SU-DHL-6 (cell line): ENCODE results near the gene CEACAM1.
A peak's percentile ranks its signal among the peaks of the same experiment; 100 is the strongest.
"Not testable (repeated sequence)": the region's sequence is repeated elsewhere in the genome, so short reads cannot be mapped to it uniquely, and the experiment has no call there.

ENCODE experiments used
- H2AFZ ChIP-seq: fragments of 200-600 bp; sonication (generic); 2 replicates; pipeline ENCODE4 v1.6.1; 2014; ENCODE audit warnings: low read depth, mild to moderate bottlenecking, moderate library complexity, mixed read lengths, antibody characterized with exemption, low read length; ENCODE audit not compliant: severe bottlenecking
- H3F3A ChIP-seq: fragments of 200-600 bp; shearing (Covaris generic); 2 replicates; pipeline ENCODE4 v1.6.0; 2016; ENCODE audit warnings: antibody characterized with exemption, mild to moderate bottlenecking; ENCODE audit not compliant: insufficient read depth
- H3K27ac ChIP-seq: fragments of 200-600 bp; sonication (generic); 2 replicates; pipeline ENCODE4 v1.5.1; 2016; ENCODE audit warnings: low read depth, mild to moderate bottlenecking, low read length, moderate library complexity, mixed read lengths
- H3K27me3 ChIP-seq: fragments of 200-600 bp; sonication (generic), shearing (Covaris generic); 2 replicates; pipeline ENCODE4 v1.6.0; 2014; ENCODE audit warnings: mild to moderate bottlenecking, low read length
- H3K36me3 ChIP-seq: fragments of 200-600 bp; sonication (generic); 2 replicates; pipeline ENCODE4 v1.6.1; 2014; ENCODE audit warnings: mild to moderate bottlenecking, low read length, mixed read lengths
- H3K4me2 ChIP-seq: fragments of 300-600, 200-600 bp; shearing (Covaris generic), sonication (generic); 2 replicates; pipeline ENCODE4 v1.6.0; 2014; ENCODE audit warnings: low read length, low read depth, mild to moderate bottlenecking; ENCODE audit not compliant: poor library complexity, severe bottlenecking
- H3K4me3 ChIP-seq: fragments of 200-600 bp; sonication (generic); 2 replicates; pipeline ENCODE4 v1.5.1; 2014; ENCODE audit warnings: antibody characterized with exemption, low read length, mild to moderate bottlenecking, mixed read lengths; ENCODE audit not compliant: insufficient read depth, poor library complexity, severe bottlenecking
- H3K79me2 ChIP-seq: fragments of 200-600 bp; sonication (generic); 2 replicates; pipeline ENCODE4 v1.6.1; 2014; ENCODE audit warnings: mild to moderate bottlenecking, low read length, moderate library complexity; ENCODE audit not compliant: insufficient read depth
- H3K9ac ChIP-seq: fragments of 200-600 bp; sonication (generic); 2 replicates; pipeline ENCODE4 v1.7.0; 2014; ENCODE audit warnings: mild to moderate bottlenecking, low read length
- H3K9me2 ChIP-seq: fragments of 200-600 bp; sonication (generic); replicated peaks from 2 replicates; pipeline ENCODE4 v1.6.1; 2014; ENCODE audit warnings: low read length; ENCODE audit not compliant: insufficient read depth
- H3K9me3 ChIP-seq: fragments of 200-600 bp; sonication (generic); 2 replicates; pipeline ENCODE4 v1.6.1; 2014; ENCODE audit warnings: low read length, mixed read lengths; ENCODE audit not compliant: insufficient read depth
- H4K20me1 ChIP-seq: fragments of 200-600 bp; sonication (generic); 2 replicates; pipeline ENCODE4 v1.6.1; 2014; ENCODE audit warnings: low read depth, mild to moderate bottlenecking, antibody characterized with exemption, low read length, moderate library complexity, mixed read lengths
- EZH2phosphoT487 ChIP-seq: fragments of 200-600 bp; sonication (generic), shearing (Covaris generic); conservative IDR thresholded peaks from 2 replicates; pipeline ENCODE4 v1.6.1; 2018; ENCODE audit warnings: mild to moderate bottlenecking, antibody characterized with exemption, low read length, moderate library complexity, mixed read lengths
- TF ChIP-seq, protein P1 (sequence below): fragments of 200-600 bp; sonication (generic); IDR thresholded peaks from one replicate; pipeline ENCODE4 v1.5.1; 2017; ENCODE audit warnings: antibody characterized with exemption, mild to moderate bottlenecking, low read length, moderate library complexity; ENCODE audit not compliant: insufficient read depth, poor library complexity, severe bottlenecking

The CEACAM1 gene

DNA sequence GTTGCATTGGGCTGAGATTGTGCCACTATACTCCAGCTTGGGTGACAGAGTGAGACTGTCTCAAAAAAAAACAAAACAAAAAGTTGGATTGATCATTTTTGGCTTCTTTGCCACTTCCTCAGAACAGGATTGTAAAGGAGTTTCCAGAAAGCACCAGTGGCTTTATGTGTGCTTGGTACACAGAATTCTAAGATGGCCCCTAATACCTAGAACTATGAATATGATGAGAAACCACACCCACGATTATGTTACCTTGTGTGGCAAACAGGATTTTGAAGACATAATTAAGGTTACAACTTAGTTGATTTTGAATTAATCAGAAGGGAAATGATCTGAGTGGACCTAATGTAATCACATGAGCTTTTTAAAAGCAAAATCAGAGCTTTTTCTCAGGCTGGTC, 26.5 kb downstream of the CEACAM1 start:
- H3K4me3 ChIP-seq = no peak overlapping the region
- TF ChIP-seq, protein P1, sequence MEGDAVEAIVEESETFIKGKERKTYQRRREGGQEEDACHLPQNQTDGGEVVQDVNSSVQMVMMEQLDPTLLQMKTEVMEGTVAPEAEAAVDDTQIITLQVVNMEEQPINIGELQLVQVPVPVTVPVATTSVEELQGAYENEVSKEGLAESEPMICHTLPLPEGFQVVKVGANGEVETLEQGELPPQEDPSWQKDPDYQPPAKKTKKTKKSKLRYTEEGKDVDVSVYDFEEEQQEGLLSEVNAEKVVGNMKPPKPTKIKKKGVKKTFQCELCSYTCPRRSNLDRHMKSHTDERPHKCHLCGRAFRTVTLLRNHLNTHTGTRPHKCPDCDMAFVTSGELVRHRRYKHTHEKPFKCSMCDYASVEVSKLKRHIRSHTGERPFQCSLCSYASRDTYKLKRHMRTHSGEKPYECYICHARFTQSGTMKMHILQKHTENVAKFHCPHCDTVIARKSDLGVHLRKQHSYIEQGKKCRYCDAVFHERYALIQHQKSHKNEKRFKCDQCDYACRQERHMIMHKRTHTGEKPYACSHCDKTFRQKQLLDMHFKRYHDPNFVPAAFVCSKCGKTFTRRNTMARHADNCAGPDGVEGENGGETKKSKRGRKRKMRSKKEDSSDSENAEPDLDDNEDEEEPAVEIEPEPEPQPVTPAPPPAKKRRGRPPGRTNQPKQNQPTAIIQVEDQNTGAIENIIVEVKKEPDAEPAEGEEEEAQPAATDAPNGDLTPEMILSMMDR = no peak
- TF ChIP-seq EZH2phosphoT487 = no peak
- no peak overlapping the region for H3K27ac ChIP-seq
- no peaks in the 10 kb centered on the region for H3K9me3 ChIP-seq
- no peaks in the 10 kb centered on the region for H3F3A ChIP-seq
- H2AFZ ChIP-seq = no peak overlapping the region
- no peaks in the 10 kb centered on the region for H4K20me1 ChIP-seq
- H3K27me3 ChIP-seq = no peaks in the 10 kb centered on the region
- no peak overlapping the region for H3K9ac ChIP-seq
- H3K79me2 ChIP-seq = no peaks in the 10 kb centered on the region
- H3K4me2 ChIP-seq = no peak overlapping the region
- no peaks in the 10 kb centered on the region for H3K36me3 ChIP-seq
- no peaks in the 10 kb centered on the region for H3K9me2 ChIP-seq

DNA sequence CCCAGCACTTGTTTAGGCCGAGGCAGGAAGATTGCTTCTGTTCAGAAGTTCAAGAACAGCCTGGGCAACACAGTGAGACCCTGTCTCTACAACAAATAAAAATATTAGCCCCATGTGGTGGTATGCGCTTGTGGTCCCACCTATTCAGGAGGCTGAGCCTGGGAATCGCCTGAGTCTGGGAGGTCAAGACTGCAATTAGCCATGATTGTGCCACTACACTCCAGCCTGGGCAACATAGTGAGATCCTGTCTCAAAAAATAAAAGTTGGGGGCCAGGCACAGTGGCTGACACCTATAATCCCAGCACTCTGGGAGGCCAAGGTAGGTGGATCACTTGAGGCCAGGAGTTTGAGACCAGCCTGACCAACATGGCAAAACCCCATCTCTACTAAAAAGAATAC, 27.0 kb downstream of the CEACAM1 start:
- H3K9me3 ChIP-seq, H4K20me1 ChIP-seq, H3K4me2 ChIP-seq, H3K36me3 ChIP-seq, H3K79me2 ChIP-seq, H3F3A ChIP-seq, H3K9ac ChIP-seq, H3K27me3 ChIP-seq, H3K9me2 ChIP-seq, H3K27ac ChIP-seq, H3K4me3 ChIP-seq, H2AFZ ChIP-seq: not testable (repeated sequence)

DNA sequence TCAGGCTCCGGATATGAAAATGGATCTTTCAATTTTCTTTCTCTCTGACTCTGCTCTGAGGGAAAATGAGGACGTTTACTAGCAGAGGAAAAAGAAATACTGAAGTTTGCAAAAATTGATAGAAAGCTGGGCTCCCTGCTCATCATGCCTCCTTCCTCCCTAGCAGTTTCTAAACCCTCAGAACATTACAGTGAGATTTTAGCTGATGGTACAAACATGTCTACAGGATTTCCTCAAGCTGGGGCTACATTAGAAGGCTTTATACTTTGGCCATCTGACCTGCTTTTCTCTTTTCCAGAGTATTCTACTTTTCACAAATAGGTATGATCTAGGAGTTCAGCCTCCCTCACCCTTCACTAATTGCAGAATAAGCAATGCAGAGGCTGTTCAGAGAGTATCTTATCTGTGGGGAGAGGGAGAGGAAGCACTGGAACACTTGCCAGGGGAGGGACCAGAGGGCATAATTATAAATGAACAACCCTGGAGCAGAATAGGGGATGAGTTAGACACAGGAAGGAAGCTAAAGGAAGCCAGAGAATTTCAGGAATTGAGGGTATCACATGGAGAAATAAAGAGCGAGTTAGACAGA, 30.0 kb downstream of the CEACAM1 start:
- H3K4me2 ChIP-seq = peak overlapping the region; percentile 30
- no peaks in the 10 kb centered on the region for H3K36me3 ChIP-seq
- no peaks in the 10 kb centered on the region for H4K20me1 ChIP-seq
- TF ChIP-seq EZH2phosphoT487 = no peak
- TF ChIP-seq, protein P1 = no peak
- H3K4me3 ChIP-seq = no peak overlapping the region
- no peak overlapping the region for H3K27ac ChIP-seq
- no peaks in the 10 kb centered on the region for H3K9me2 ChIP-seq
- H3K27me3 ChIP-seq = no peaks in the 10 kb centered on the region
- H2AFZ ChIP-seq = peak overlapping the region; percentile 20
- 0 out of 2 replicates have a peak overlapping the region, but pooled peaks have one; percentile 6 for H3K9ac ChIP-seq
- no peaks in the 10 kb centered on the region for H3K79me2 ChIP-seq
- no peaks in the 10 kb centered on the region for H3K9me3 ChIP-seq
- H3F3A ChIP-seq = no peaks in the 10 kb centered on the region

DNA sequence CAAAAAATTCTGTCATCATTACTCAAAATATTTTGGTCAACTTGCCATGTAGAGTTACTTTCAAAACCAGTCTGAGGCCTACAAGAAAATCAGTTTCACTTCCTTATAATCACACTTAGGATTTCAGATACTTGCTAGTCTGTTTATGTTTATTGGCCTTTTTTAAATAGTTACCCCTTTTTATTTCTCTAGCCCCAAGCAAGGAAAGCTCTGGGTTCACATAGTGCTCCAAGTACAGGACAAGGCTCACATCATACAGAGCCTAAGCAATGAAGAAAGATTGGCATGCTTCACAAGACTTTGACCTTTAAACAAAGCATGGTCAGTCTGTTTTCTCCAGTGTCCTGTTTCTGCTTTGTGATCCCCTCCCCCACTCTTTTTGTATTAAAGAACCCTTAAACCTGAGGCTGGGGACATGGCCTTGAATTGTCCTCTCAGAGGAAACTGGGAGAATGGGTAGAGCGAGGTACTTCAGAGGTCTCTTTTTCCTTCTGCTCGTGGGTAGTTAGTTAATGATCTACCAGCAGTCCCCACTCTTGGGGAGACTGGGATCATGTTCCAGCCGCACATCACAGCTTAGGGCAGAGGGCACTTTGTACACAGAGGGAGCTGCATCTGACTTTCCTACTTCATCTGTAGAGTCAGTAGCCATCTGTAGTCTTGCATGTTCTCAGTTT, 30.7 kb downstream of the CEACAM1 start:
- no peaks in the 10 kb centered on the region for H4K20me1 ChIP-seq
- no peak overlapping the region for H3K27ac ChIP-seq
- H3K4me2 ChIP-seq = peak overlapping the region; percentile 30
- peak overlapping the region; percentile 6; the same call in 1 of the 2 replicates for H3K9ac ChIP-seq
- no peaks in the 10 kb centered on the region for H3F3A ChIP-seq
- H3K79me2 ChIP-seq = no peaks in the 10 kb centered on the region
- H3K27me3 ChIP-seq = no peaks in the 10 kb centered on the region
- no peaks in the 10 kb centered on the region for H3K36me3 ChIP-seq
- TF ChIP-seq, protein P1 = no peak
- no peak for TF ChIP-seq EZH2phosphoT487
- peak overlapping the region; percentile 20 for H2AFZ ChIP-seq
- H3K4me3 ChIP-seq = no peak overlapping the region
- no peaks in the 10 kb centered on the region for H3K9me3 ChIP-seq
- H3K9me2 ChIP-seq = no peaks in the 10 kb centered on the region
